ENCODE measurements around the gene PDK2. TPM values are rescaled to one million over a fixed set of nuclear protein-coding genes. Genes with fewer than 3 reads are reported as not detected.
A peak's percentile ranks its signal among the peaks of the same experiment; 100 is the strongest.

PDK2 gene
- total and polyA plus RNA-seq, 9 of the 15 experiments (the other 6 are each of a cell fraction or from before 2014, with no cell fraction given) = 0.03 to 2.5 (median 1.4) TPM

- TF ChIP-seq U2AF2 (optimal IDR thresholded peaks at IDR 0.05; ENCODE audit: low read depth, low read length) = no peak
- TF ChIP-seq, protein P1, sequence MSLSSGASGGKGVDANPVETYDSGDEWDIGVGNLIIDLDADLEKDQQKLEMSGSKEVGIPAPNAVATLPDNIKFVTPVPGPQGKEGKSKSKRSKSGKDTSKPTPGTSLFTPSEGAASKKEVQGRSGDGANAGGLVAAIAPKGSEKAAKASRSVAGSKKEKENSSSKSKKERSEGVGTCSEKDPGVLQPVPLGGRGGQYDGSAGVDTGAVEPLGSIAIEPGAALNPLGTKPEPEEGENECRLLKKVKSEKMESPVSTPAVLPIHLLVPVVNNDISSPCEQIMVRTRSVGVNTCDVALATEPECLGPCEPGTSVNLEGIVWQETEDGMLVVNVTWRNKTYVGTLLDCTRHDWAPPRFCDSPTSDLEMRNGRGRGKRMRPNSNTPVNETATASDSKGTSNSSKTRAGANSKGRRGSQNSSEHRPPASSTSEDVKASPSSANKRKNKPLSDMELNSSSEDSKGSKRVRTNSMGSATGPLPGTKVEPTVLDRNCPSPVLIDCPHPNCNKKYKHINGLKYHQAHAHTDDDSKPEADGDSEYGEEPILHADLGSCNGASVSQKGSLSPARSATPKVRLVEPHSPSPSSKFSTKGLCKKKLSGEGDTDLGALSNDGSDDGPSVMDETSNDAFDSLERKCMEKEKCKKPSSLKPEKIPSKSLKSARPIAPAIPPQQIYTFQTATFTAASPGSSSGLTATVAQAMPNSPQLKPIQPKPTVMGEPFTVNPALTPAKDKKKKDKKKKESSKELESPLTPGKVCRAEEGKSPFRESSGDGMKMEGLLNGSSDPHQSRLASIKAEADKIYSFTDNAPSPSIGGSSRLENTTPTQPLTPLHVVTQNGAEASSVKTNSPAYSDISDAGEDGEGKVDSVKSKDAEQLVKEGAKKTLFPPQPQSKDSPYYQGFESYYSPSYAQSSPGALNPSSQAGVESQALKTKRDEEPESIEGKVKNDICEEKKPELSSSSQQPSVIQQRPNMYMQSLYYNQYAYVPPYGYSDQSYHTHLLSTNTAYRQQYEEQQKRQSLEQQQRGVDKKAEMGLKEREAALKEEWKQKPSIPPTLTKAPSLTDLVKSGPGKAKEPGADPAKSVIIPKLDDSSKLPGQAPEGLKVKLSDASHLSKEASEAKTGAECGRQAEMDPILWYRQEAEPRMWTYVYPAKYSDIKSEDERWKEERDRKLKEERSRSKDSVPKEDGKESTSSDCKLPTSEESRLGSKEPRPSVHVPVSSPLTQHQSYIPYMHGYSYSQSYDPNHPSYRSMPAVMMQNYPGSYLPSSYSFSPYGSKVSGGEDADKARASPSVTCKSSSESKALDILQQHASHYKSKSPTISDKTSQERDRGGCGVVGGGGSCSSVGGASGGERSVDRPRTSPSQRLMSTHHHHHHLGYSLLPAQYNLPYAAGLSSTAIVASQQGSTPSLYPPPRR (CRISPR knock-in tag; IDR thresholded peaks at IDR 0.05; ENCODE audit: borderline replicate concordance) = 0 out of 2 replicates have a peak, but pooled peaks have one; percentile 37
- peak; percentile 81 for TF ChIP-seq NFIC (IDR thresholded peaks at IDR 0.05)
- TF ChIP-seq MXI1 (IDR thresholded peaks at IDR 0.05; ENCODE audit: low read depth, low read length) = no peak
- peak; percentile 87 for TF ChIP-seq ESRRA (IDR thresholded peaks at IDR 0.05; ENCODE audit: borderline replicate concordance, low read depth)
- TF ChIP-seq NR2C1 (IDR thresholded peaks at IDR 0.05) = peak; percentile 84
- peak; percentile 91 for TF ChIP-seq NR2C1 (tag; IDR thresholded peaks at IDR 0.05)
- TF ChIP-seq, protein P2, sequence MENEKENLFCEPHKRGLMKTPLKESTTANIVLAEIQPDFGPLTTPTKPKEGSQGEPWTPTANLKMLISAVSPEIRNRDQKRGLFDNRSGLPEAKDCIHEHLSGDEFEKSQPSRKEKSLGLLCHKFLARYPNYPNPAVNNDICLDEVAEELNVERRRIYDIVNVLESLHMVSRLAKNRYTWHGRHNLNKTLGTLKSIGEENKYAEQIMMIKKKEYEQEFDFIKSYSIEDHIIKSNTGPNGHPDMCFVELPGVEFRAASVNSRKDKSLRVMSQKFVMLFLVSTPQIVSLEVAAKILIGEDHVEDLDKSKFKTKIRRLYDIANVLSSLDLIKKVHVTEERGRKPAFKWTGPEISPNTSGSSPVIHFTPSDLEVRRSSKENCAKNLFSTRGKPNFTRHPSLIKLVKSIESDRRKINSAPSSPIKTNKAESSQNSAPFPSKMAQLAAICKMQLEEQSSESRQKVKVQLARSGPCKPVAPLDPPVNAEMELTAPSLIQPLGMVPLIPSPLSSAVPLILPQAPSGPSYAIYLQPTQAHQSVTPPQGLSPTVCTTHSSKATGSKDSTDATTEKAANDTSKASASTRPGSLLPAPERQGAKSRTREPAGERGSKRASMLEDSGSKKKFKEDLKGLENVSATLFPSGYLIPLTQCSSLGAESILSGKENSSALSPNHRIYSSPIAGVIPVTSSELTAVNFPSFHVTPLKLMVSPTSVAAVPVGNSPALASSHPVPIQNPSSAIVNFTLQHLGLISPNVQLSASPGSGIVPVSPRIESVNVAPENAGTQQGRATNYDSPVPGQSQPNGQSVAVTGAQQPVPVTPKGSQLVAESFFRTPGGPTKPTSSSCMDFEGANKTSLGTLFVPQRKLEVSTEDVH (IDR thresholded peaks at IDR 0.05; ENCODE audit: low read depth, partially characterized antibody) = no peak
- TF ChIP-seq NR2C2 (CRISPR knock-in tag; IDR thresholded peaks at IDR 0.05) = peak; percentile 84
- peak; percentile 85 for TF ChIP-seq NR2C2 (tag; IDR thresholded peaks at IDR 0.05)
- H3K9ac ChIP-seq (ENCODE audit: insufficient read depth in 1 of 2, low read depth in 2 of 2, low read length in 2 of 2) = no peak overlapping the region
- no peak overlapping the region for H2AFZ ChIP-seq (ENCODE audit: low read depth, low read length)
- no peak for FAIRE-seq
- H3K9me1 ChIP-seq (ENCODE audit: control insufficient read depth, insufficient read depth, low read length) = no peaks in the 10 kb centered on the region
- H3K36me3 ChIP-seq (ENCODE audit: control insufficient read depth, insufficient read depth, low read length) = no peaks in the 10 kb centered on the region
- no peak overlapping the region for H3K4me3 ChIP-seq
- H3K79me2 ChIP-seq (ENCODE audit: control insufficient read depth, insufficient read depth, low read length) = no peaks in the 10 kb centered on the region
- intact Hi-C loops (cut with micrococcal nuclease) (loop anchor here (2.0 kb wide), 1 partner anchor 85 kb away; no protein-coding TSS in a partner anchor), in situ Hi-C loops (cut with MboI) (no loop called here)
- H3K4me2 ChIP-seq (ENCODE audit: insufficient read depth, low read length) = no peak overlapping the region
- no peaks in the 10 kb centered on the region for H3K9me3 ChIP-seq (replicated peaks; ENCODE audit: control insufficient read depth, insufficient read depth, low read depth, low read length)
- no TSS peak for BruUV-seq (replicated peaks)
- ATAC-seq = no peak
- no peak overlapping the region for H3K27ac ChIP-seq (ENCODE audit: extremely low read depth, low read depth, low read length)
- H4K20me1 ChIP-seq (replicated peaks; ENCODE audit: control insufficient read depth, insufficient read depth, low read length) = peaks cover 9% of the 10 kb centered on the region
- peaks cover 13 to 25% of the 10 kb centered on the region in 2 experiments; a peak in 4 of 5 replicates for H3K27me3 ChIP-seq (ENCODE audit: control insufficient read depth in 2 of 2, insufficient read depth in 2 of 2, low read length in 2 of 2)
- peaks cover 2 to 50% of the 10 kb centered on the region in 2 experiments for H3K4me1 ChIP-seq (replicated peaks in 1 of 2; ENCODE audit: control insufficient read depth in 2 of 2, insufficient read depth in 2 of 2, low read length in 2 of 2)
- CTCF ChIA-PET (ENCODE audit: low intra/inter-chr PET ratio) = interaction anchor here (0.7 kb wide), 1 partner anchor 9 kb away, joined by 3 read pairs; no protein-coding TSS in a partner anchor
- POLR2A ChIA-PET = no interaction called here
- no peak for DNase-seq (ENCODE audit: extremely low read depth in 1 of 4, low spot score in 3 of 4)
- 52% methylated on average over 7 of the region's 7 CpGs for WGBS (ENCODE audit: insufficient coverage, low coverage, missing lambda C conversion rate)
Measured at GRCh38 chr17:50113624-50114320, 18.6 kb downstream of the PDK2 start.

All from K562 (cell line).